Measurements from ENCODE around the gene ZFYVE9. TPM values are rescaled to one million over a fixed set of nuclear protein-coding genes. Genes with fewer than 3 reads are reported as not detected.
"Not testable (repeated sequence)": the region's sequence is repeated elsewhere in the genome, so short reads cannot be mapped to it uniquely, and the experiment has no call there.

ZFYVE9 gene
- total RNA-seq, 1 experiment from 2014 or later, result 19.6 TPM

GRCh38 chr1:52203935-52204625 lies 62.2 kb downstream of the ZFYVE9 start (continued):
- TF ChIP-seq PREB (CRISPR knock-in tag; IDR thresholded peaks at IDR 0.05; ENCODE audit: borderline replicate concordance), result no peak
- no peak for TF ChIP-seq SMAD3 (CRISPR knock-in tag; IDR thresholded peaks at IDR 0.05; ENCODE audit: borderline replicate concordance)

DNA sequence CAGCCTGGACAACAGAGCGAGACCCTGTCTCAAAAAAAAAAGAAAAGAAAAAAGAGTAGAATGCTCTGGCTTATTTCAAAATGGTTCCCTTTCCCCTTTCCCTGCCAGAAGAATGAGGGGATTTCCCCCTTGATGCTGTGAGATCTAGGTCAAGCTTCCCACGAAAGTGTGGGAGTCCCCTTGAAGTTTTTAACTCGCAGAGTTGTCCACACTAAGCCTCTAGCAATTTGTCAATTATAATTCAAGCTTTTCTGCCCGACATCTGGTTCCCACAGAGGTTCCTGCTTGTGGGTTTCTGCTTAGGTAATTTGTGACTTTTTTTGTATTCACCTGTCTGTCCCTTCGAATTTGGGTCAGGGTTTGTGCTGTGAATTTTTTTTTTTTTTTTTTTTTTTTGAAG lies 62.8 kb downstream of the ZFYVE9 start:
- ChIA-PET POLR2A (interaction anchor here (0.7 kb wide), 1 partner anchor 950 kb away, joined by 8 read pairs; no protein-coding TSS in a partner anchor), CTCF (interaction anchor here (0.6 kb wide), 1 partner anchor 158 kb away, joined by 3 read pairs; no protein-coding TSS in a partner anchor)
- Mint-ChIP-seq H3K4me1 (no peaks in the 10 kb centered on the region), H3K27ac (no peak overlapping the region), H3K27me3 (ENCODE audit: low read depth) (no peaks in the 10 kb centered on the region), H3K9me3 (peaks cover 11% of the 10 kb centered on the region), H3K36me3 (peaks cover 13% of the 10 kb centered on the region), H3K4me3 (no peak overlapping the region)
- TF ChIP-seq JUN (CRISPR knock-in tag; IDR thresholded peaks at IDR 0.05) (no peak), OVOL2 (CRISPR knock-in tag; IDR thresholded peaks at IDR 0.05; ENCODE audit: borderline replicate concordance) (no peak), CBFB (CRISPR knock-in tag; IDR thresholded peaks at IDR 0.05; ENCODE audit: low read depth) (no peak), ZNF121 (CRISPR knock-in tag; IDR thresholded peaks at IDR 0.05) (no peak), JAZF1 (CRISPR knock-in tag; IDR thresholded peaks at IDR 0.05) (no peak), MAX (CRISPR knock-in tag; IDR thresholded peaks at IDR 0.05) (no peak), FOXP1 (CRISPR knock-in tag; IDR thresholded peaks at IDR 0.05; ENCODE audit: borderline replicate concordance) (no peak), ZBTB43 (CRISPR knock-in tag; IDR thresholded peaks at IDR 0.05) (no peak)
- TF ChIP-seq, protein P1, sequence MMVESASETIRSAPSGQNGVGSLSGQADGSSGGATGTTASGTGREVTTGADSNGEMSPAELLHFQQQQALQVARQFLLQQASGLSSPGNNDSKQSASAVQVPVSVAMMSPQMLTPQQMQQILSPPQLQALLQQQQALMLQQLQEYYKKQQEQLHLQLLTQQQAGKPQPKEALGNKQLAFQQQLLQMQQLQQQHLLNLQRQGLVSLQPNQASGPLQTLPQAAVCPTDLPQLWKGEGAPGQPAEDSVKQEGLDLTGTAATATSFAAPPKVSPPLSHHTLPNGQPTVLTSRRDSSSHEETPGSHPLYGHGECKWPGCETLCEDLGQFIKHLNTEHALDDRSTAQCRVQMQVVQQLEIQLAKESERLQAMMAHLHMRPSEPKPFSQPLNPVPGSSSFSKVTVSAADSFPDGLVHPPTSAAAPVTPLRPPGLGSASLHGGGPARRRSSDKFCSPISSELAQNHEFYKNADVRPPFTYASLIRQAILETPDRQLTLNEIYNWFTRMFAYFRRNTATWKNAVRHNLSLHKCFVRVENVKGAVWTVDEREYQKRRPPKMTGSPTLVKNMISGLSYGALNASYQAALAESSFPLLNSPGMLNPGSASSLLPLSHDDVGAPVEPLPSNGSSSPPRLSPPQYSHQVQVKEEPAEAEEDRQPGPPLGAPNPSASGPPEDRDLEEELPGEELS (CRISPR knock-in tag; IDR thresholded peaks at IDR 0.05), result no peak
- no peak for DNase-seq (ENCODE audit: low spot score)
- ATAC-seq, result no peak

GRCh38 chr1:52206686-52207085 lies 64.8 kb downstream of the ZFYVE9 start:
- POLR2A ChIA-PET, result interaction anchor here (0.6 kb wide), 1 partner anchor 136 kb away, joined by 3 read pairs; no protein-coding TSS in a partner anchor
- not testable (repeated sequence) for H3K4me1 Mint-ChIP-seq; H3K4me3 Mint-ChIP-seq; H3K27ac Mint-ChIP-seq; DNase-seq (ENCODE audit: low spot score); H3K36me3 Mint-ChIP-seq; H3K9me3 Mint-ChIP-seq; H3K27me3 Mint-ChIP-seq (ENCODE audit: low read depth); ATAC-seq
- CTCF ChIA-PET, result interaction anchor here (0.9 kb wide), 1 partner anchor 64 kb away, joined by 3 read pairs; no protein-coding TSS in a partner anchor

DNA sequence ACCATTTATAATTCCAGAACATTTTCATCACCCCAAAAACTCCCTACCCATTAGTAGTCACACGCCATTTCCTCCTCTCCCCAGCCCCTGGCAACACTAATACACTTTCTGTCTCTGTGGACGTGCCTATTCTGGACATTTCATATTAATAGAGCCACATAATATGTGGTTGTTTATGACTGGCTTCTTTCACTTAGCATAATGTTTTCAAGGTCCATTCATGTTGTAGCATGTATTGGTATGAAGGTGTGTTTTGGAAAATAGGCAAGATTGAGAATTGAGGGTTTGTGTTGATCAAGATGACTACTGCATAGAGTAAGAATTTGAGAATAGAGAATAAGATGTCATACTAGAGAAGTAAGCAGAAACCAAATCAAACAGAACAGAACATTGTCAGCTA lies 67.5 kb downstream of the ZFYVE9 start:
- no peaks in the 10 kb centered on the region for H3K4me1 Mint-ChIP-seq
- H3K27me3 Mint-ChIP-seq (ENCODE audit: low read depth), result no peaks in the 10 kb centered on the region
- no peaks in the 10 kb centered on the region for H3K9me3 Mint-ChIP-seq
- ChIA-PET POLR2A (no interaction called here), CTCF (no interaction called here)
- H3K4me3 Mint-ChIP-seq, result no peak overlapping the region
- no peaks in the 10 kb centered on the region for H3K36me3 Mint-ChIP-seq
- ATAC-seq (no peak), DNase-seq (ENCODE audit: low spot score) (no peak)
- no peak overlapping the region for H3K27ac Mint-ChIP-seq
- TF ChIP-seq, protein P2, sequence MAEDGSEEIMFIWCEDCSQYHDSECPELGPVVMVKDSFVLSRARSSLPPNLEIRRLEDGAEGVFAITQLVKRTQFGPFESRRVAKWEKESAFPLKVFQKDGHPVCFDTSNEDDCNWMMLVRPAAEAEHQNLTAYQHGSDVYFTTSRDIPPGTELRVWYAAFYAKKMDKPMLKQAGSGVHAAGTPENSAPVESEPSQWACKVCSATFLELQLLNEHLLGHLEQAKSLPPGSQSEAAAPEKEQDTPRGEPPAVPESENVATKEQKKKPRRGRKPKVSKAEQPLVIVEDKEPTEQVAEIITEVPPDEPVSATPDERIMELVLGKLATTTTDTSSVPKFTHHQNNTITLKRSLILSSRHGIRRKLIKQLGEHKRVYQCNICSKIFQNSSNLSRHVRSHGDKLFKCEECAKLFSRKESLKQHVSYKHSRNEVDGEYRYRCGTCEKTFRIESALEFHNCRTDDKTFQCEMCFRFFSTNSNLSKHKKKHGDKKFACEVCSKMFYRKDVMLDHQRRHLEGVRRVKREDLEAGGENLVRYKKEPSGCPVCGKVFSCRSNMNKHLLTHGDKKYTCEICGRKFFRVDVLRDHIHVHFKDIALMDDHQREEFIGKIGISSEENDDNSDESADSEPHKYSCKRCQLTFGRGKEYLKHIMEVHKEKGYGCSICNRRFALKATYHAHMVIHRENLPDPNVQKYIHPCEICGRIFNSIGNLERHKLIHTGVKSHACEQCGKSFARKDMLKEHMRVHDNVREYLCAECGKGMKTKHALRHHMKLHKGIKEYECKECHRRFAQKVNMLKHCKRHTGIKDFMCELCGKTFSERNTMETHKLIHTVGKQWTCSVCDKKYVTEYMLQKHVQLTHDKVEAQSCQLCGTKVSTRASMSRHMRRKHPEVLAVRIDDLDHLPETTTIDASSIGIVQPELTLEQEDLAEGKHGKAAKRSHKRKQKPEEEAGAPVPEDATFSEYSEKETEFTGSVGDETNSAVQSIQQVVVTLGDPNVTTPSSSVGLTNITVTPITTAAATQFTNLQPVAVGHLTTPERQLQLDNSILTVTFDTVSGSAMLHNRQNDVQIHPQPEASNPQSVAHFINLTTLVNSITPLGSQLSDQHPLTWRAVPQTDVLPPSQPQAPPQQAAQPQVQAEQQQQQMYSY (CRISPR knock-in tag; IDR thresholded peaks at IDR 0.05), result no peak
- TF ChIP-seq ZNF671 (CRISPR knock-in tag; IDR thresholded peaks at IDR 0.05) (no peak), ZNF138 (CRISPR knock-in tag; conservative IDR thresholded peaks at IDR 0.05) (no peak), ELF4 (CRISPR knock-in tag; IDR thresholded peaks at IDR 0.05; ENCODE audit: low read depth) (no peak), ZNF317 (CRISPR knock-in tag; IDR thresholded peaks at IDR 0.05; ENCODE audit: borderline replicate concordance, low read depth) (no peak), CREB1 (CRISPR knock-in tag; IDR thresholded peaks at IDR 0.05) (no peak), ETV6 (CRISPR knock-in tag; IDR thresholded peaks at IDR 0.05) (no peak)
- TF ChIP-seq, protein P3, sequence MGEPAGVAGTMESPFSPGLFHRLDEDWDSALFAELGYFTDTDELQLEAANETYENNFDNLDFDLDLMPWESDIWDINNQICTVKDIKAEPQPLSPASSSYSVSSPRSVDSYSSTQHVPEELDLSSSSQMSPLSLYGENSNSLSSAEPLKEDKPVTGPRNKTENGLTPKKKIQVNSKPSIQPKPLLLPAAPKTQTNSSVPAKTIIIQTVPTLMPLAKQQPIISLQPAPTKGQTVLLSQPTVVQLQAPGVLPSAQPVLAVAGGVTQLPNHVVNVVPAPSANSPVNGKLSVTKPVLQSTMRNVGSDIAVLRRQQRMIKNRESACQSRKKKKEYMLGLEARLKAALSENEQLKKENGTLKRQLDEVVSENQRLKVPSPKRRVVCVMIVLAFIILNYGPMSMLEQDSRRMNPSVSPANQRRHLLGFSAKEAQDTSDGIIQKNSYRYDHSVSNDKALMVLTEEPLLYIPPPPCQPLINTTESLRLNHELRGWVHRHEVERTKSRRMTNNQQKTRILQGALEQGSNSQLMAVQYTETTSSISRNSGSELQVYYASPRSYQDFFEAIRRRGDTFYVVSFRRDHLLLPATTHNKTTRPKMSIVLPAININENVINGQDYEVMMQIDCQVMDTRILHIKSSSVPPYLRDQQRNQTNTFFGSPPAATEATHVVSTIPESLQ (CRISPR knock-in tag; IDR thresholded peaks at IDR 0.05), result no peak

Data from WTC11 (cell line).